22Rv1 (cell line): Measurements from ENCODE around the gene NUP205.

Experiments
- H3K27ac ChIP-seq: fragments of 450-650 bp; 2 replicates; pipeline ENCODE4 v1.5.1; 2017
- CTCF ChIP-seq: fragments of 450-650 bp; IDR thresholded peaks from 2 replicates; pipeline ENCODE4 v1.5.1; 2017; ENCODE audit warnings: mild to moderate bottlenecking
- ZFX ChIP-seq: fragments of 450-650 bp; IDR thresholded peaks from 2 replicates; pipeline ENCODE4 v1.6.1; 2017; ENCODE audit warnings: antibody characterized with exemption, borderline replicate concordance

Gene NUP205, protein sequence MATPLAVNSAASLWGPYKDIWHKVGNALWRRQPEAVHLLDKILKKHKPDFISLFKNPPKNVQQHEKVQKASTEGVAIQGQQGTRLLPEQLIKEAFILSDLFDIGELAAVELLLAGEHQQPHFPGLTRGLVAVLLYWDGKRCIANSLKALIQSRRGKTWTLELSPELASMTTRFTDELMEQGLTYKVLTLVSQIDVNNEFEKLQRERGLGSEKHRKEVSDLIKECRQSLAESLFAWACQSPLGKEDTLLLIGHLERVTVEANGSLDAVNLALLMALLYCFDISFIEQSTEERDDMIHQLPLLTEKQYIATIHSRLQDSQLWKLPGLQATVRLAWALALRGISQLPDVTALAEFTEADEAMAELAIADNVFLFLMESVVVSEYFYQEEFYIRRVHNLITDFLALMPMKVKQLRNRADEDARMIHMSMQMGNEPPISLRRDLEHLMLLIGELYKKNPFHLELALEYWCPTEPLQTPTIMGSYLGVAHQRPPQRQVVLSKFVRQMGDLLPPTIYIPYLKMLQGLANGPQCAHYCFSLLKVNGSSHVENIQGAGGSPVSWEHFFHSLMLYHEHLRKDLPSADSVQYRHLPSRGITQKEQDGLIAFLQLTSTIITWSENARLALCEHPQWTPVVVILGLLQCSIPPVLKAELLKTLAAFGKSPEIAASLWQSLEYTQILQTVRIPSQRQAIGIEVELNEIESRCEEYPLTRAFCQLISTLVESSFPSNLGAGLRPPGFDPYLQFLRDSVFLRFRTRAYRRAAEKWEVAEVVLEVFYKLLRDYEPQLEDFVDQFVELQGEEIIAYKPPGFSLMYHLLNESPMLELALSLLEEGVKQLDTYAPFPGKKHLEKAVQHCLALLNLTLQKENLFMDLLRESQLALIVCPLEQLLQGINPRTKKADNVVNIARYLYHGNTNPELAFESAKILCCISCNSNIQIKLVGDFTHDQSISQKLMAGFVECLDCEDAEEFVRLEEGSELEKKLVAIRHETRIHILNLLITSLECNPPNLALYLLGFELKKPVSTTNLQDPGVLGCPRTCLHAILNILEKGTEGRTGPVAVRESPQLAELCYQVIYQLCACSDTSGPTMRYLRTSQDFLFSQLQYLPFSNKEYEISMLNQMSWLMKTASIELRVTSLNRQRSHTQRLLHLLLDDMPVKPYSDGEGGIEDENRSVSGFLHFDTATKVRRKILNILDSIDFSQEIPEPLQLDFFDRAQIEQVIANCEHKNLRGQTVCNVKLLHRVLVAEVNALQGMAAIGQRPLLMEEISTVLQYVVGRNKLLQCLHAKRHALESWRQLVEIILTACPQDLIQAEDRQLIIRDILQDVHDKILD (N-terminal part only)

DNA sequence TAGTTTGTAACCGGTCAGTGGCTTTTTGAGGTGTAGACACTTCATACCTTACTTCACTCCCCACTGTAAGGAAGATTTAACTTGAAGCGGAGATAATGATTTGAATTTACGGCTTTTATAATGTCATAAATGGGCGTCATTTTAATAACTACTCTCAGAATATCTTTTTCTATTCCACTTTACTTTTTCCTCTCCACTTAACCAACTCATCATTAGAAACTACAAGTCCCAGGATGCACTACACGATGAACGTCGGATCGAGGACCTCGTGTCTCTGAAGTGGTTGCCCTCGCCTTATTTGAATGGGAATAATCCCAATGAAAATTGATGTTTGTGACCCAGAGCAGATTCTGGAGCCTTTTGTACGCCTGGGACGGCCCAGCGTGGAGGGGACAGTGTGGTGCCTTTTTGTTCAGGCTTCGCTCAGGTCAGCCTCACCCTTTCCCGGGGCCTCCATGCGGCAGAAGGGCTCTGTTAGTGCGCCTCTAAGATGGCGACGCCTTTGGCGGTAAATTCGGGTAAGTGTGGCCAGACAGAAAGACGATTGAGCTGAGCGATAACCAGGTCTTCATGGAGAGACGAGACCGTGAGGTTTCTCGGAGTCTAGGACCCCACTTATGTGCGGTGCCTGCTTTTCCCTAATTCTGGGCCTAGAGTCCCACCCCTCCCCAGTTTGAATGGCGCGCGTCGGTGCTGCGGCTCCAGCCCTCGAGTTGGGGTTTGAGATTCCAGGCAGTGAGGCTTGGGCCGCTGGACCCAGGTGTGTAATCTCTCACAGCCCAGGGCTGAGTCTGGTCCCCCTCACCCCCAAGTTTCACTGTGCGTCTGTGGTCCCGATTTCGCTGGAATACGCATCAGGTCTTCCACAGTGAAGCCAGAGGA, at the start of gene NUP205:
TSS of gene NUP205 (plus strand) at position 463 of the 882 bp plus-strand sequence. CDS start at position 491, 28 bp downstream.
- TF ChIP-seq CTCF = no peak
- TF ChIP-seq ZFX = no peak
- peak within 1 kb of the TSS; percentile 87 for H3K27ac ChIP-seq

DNA sequence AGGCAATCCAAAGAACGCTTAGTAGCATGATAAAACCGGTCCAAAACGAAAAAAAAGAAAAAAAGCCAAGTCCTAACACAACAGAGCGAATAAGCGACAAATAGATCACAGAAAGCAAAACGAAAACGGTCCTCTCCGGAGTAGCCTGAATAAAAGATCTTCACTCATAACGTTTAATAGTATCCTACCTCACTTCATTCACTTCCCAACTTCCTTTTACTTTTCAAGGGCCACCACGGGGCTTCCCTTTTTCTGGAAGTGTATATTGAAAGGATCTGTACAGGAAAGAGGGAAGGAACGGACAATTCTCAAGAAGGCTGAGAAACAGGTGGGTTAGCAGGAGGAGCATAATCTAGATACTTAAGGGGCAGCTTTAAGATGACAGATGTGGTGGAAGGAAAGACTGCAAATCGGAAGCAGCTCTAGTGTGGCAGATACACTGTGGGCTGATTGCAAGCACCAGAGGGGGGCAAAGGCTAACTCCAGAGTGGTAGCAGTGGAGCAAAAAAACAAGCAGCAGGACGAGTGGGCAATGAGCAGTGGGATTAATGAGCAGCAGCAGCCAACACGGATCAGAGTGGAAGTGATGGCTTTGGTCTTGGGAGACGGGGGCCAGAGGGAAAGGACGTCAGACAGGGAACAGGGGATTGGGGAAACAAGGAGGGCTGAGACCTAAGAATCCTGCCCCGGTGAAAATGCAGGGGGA, 48.7 kb upstream of the NUP205 start:
- TF ChIP-seq CTCF (no peak), ZFX (no peak)
- H3K27ac ChIP-seq = peak overlapping the region; percentile 65

DNA sequence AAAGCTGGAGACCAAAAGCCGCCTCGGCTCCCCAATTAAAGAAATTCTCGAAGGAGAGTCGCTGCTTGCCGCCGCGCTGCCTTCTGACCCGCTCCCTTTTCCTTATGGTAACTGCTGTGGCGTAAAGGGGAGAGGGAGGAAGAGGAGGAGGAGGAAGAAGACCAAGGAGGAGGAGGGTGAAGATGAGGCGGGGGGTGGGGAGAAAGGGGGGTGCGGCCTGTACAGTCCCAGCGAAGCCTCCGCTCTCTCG, 48.2 kb upstream of the NUP205 start:
- no peak for TF ChIP-seq CTCF
- no peak for TF ChIP-seq ZFX
- H3K27ac ChIP-seq = peak overlapping the region; percentile 65

- TF ChIP-seq CTCF (no peak), ZFX (no peak)
These were observed 47.7 kb upstream of the NUP205 start, which contains the start of gene CNOT4 for GRCh38 chr7:135509839-135510591. TSS of gene CNOT4 (minus strand) at chr7:135510102. CDS start at chr7:135438331, 71,771 bp downstream.

DNA sequence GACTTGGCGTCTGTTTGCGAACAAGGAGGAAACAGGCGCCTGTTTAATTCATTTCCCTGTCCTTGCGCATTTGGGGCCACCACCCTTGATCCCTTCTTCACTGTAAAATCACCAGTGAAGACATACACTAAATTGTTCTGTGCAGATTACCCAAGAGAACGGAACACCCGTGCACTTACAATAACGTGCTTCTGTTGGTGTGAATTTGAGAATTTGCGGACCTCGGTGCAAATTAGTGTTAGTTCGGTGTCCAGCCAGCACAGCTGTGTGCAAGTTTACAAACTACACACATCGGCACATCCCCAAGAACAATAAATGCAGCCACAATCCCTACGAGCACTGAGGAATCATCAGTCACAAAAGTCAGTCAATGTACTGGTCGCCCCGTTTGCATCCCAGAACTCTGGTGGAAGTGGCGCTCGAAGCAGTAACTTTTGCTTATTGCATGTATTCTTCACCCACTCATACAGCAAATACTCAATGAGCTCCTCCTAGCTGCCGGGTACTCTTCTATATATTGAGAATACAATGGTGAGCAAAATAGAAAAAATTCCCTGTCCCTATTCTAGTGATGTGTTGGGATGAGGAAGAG, 47.0 kb upstream of the NUP205 start:
- H3K27ac ChIP-seq = peak overlapping the region; percentile 65
- TF ChIP-seq ZFX (no peak), CTCF (peak; percentile 24; the same call in 1 of the 2 replicates)

More at GRCh38 chr7:135509839-135510591, 47.7 kb upstream of the NUP205 start, which contains the start of gene CNOT4:
- peak within 1 kb of the TSS; percentile 65 for H3K27ac ChIP-seq
